CD14-positive monocyte (primary cell): ENCODE measurements around the gene ARL11. TPM values are rescaled to one million over a fixed set of nuclear protein-coding genes. Genes with fewer than 3 reads are reported as not detected.

Source experiments
- DNase-seq, 3 donors: peaks; one replicate each; pipeline ENCODE4 v3.0.0-alpha.2; 2011 to 2022
- H2AFZ ChIP-seq: 2 replicates; pipeline ENCODE4 v1.6.0; 2012; ENCODE audit warnings: mild to moderate bottlenecking, low read depth, low read length, inconsistent platforms; ENCODE audit not compliant: insufficient read depth, poor library complexity, severe bottlenecking
- H3K27ac ChIP-seq, 2 donors: 1 replicate in 1 of 2; 2 replicates in 1 of 2; pipeline ENCODE4 v1.5.1; 2012 to 2013; ENCODE audit warnings: low read length in 2 of 2, control low read depth in 1 of 2, inconsistent platforms in 1 of 2, low read depth in 1 of 2, mild to moderate bottlenecking in 1 of 2
- H3K27me3 ChIP-seq, 2 donors: one replicate each; pipeline versions ENCODE4 v1.6.0 to v1.6.1; 2011 to 2013; ENCODE audit warnings: low read length in 2 of 2; ENCODE audit not compliant: control insufficient read depth in 2 of 2, insufficient read depth in 2 of 2
- H3K36me3 ChIP-seq, 2 donors: replicated peaks in 1 of 2; 1 replicate in 1 of 2; 2 replicates in 1 of 2; pipeline versions ENCODE4 v1.5.1 to v1.6.1; 2012 to 2013; ENCODE audit warnings: low read length in 2 of 2, control low read depth in 1 of 2, inconsistent platforms in 1 of 2, mild to moderate bottlenecking in 1 of 2; ENCODE audit not compliant: insufficient read depth in 2 of 2, control insufficient read depth in 1 of 2
- H3K4me1 ChIP-seq, 2 donors: 1 replicate in 1 of 2; 2 replicates in 1 of 2; pipeline versions ENCODE4 v1.5.1 to v1.6.1; 2012 to 2013; ENCODE audit warnings: low read length in 2 of 2, control low read depth in 1 of 2, inconsistent platforms in 1 of 2, mild to moderate bottlenecking in 1 of 2, moderate library complexity in 1 of 2; ENCODE audit not compliant: insufficient read depth in 2 of 2, control insufficient read depth in 1 of 2
- H3K4me2 ChIP-seq: replicated peaks from 2 replicates; pipeline ENCODE3; 2012; ENCODE audit warnings: low read length, moderate library complexity, mild to moderate bottlenecking; ENCODE audit not compliant: poor library complexity, severe bottlenecking; ENCODE audit errors: extremely low read depth
- H3K4me3 ChIP-seq, 3 experiments: fragments of 200-600 bp in 1 of 3; sonication (generic) in 1 of 3; replicated peaks in 1 of 3; 1 replicate in 2 of 3; 2 replicates in 1 of 3; pipeline ENCODE4 v1.5.1; 2011 to 2013; ENCODE audit warnings: low read length in 3 of 3, mild to moderate bottlenecking in 3 of 3, control low read depth in 2 of 3, low read depth in 2 of 3, inconsistent platforms in 1 of 3, moderate library complexity in 1 of 3
- H3K79me2 ChIP-seq: 2 replicates; pipeline ENCODE4 v1.6.0; 2012; ENCODE audit warnings: mild to moderate bottlenecking, control low read depth, inconsistent platforms, low read length, moderate library complexity; ENCODE audit not compliant: insufficient read depth
- H3K9ac ChIP-seq: 2 replicates; pipeline ENCODE4 v1.6.0; 2017; ENCODE audit warnings: low read length, mild to moderate bottlenecking; ENCODE audit not compliant: insufficient read depth, poor library complexity, severe bottlenecking
- H3K9me3 ChIP-seq, 2 donors: replicated peaks in 1 of 2; 1 replicate in 1 of 2; 2 replicates in 1 of 2; pipeline versions ENCODE4 v1.5.1 to v1.6.1; 2012 to 2013; ENCODE audit warnings: low read length in 2 of 2, control low read depth in 1 of 2; ENCODE audit not compliant: control insufficient read depth in 1 of 2, insufficient read depth in 1 of 2
- H4K20me1 ChIP-seq: 2 replicates; pipeline ENCODE4 v1.6.0; 2012; ENCODE audit warnings: mild to moderate bottlenecking, low read length, control low read depth, moderate library complexity; ENCODE audit not compliant: insufficient read depth
- H3K27ac Mint-ChIP-seq, 7 donors: one replicate each; pipeline ENCODE4 v1.8.0; 2020; ENCODE audit warnings: mild to moderate bottlenecking in 7 of 7, mixed read lengths in 7 of 7, moderate library complexity in 6 of 7, inconsistent platforms in 2 of 7
- H3K27me3 Mint-ChIP-seq, 3 donors: one replicate each; pipeline ENCODE4 v1.8.0; 2021 to 2022; ENCODE audit warnings: low read depth in 3 of 3, mild to moderate bottlenecking in 3 of 3, mixed read lengths in 3 of 3, moderate library complexity in 3 of 3, inconsistent platforms in 1 of 3
- H3K36me3 Mint-ChIP-seq, 2 donors: one replicate each; pipeline ENCODE4 v1.8.0; 2020; ENCODE audit warnings: mixed read lengths in 2 of 2, inconsistent platforms in 1 of 2, mild to moderate bottlenecking in 1 of 2
- H3K4me1 Mint-ChIP-seq: one replicate; pipeline ENCODE4 v1.8.0; 2020; ENCODE audit warnings: mild to moderate bottlenecking, mixed read lengths
- H3K4me3 Mint-ChIP-seq, 2 donors: one replicate each; pipeline ENCODE4 v1.8.0; 2020; ENCODE audit warnings: mild to moderate bottlenecking in 2 of 2, mixed read lengths in 2 of 2, moderate library complexity in 1 of 2
- H3K9me3 Mint-ChIP-seq, 7 donors: one replicate each; pipeline ENCODE4 v1.8.0; 2020 to 2022; ENCODE audit warnings: mixed read lengths in 7 of 7, mild to moderate bottlenecking in 6 of 7, moderate library complexity in 6 of 7, inconsistent platforms in 2 of 7
- CTCF ChIP-seq: fragments of 200-600 bp; IDR thresholded peaks from one replicate; pipeline ENCODE4 v1.8.0; 2022; ENCODE audit warnings: antibody characterized with exemption, mild to moderate bottlenecking
- WGBS: methylation state at CpG from one replicate; pipeline ENCODE4 v1.1.5; 2013; ENCODE audit warnings: missing lambda C conversion rate; ENCODE audit not compliant: insufficient coverage; 5-methylcytosine and 5-hydroxymethylcytosine counted together
- intact Hi-C, 2 donors: fragments of 100-400 bp; cut with micrococcal nuclease; formaldehyde crosslinking; loops; one replicate each; pipeline versions ENCODE4 v1.15.0 to v1.15.1; 2023
- polyA plus RNA-seq, 3 donors: library from polyadenylated mRNA; depleted of rRNA in 1 of 3; unstranded in 2 of 3; stranded (reverse) in 1 of 3; fragments of 300-500 nt in 2 of 3; fragments of >200 nt in 1 of 3; fragmentation: Illumina TruSeq in 2 of 3; gene quantifications; 1 replicate in 2 of 3; 2 replicates in 1 of 3; pipeline ENCODE4 v1.2.3, GENCODE V29; 2012 to 2021

Gene ARL11
- polyA plus RNA-seq, 3 donors = 12.8 to 19.2 (median 15.2) TPM

GRCh38 chr13:49678191-49678914 lies 50.0 kb downstream of the ARL11 start:
- Histone ChIP-seq H3K4me2 (no peak overlapping the region), H3K9me3 (no peaks in the 10 kb centered on the region), H3K27me3 (no peaks in the 10 kb centered on the region), H3K4me3 (no peak overlapping the region), H3K4me1 (no peaks in the 10 kb centered on the region), H3K27ac (no peak overlapping the region), H2AFZ (no peak overlapping the region), H3K79me2 (no peaks in the 10 kb centered on the region), H3K9ac (no peak overlapping the region), H4K20me1 (no peaks in the 10 kb centered on the region), H3K36me3 (no peaks in the 10 kb centered on the region)
- Mint-ChIP-seq H3K9me3 (peaks cover 0 to 3% (median 0%) of the 10 kb centered on the region in 7 donors), H3K27ac (no peak overlapping the region), H3K27me3 (no peaks in the 10 kb centered on the region), H3K4me1 (no peaks in the 10 kb centered on the region), H3K4me3 (no peak overlapping the region), H3K36me3 (peaks cover 2 to 12% of the 10 kb centered on the region in 2 donors)
- no peak for DNase-seq
- no peak for TF ChIP-seq CTCF
- intact Hi-C loops = loop anchor here in 1 of 2 donors (10.0 kb wide), 1 partner anchor 1386 kb away; no protein-coding TSS in a partner anchor
- 94% methylated on average over 42 of the region's 48 CpGs for WGBS

GRCh38 chr13:49679246-49679645 lies 50.9 kb downstream of the ARL11 start:
- no peaks in the 10 kb centered on the region for H3K4me1 ChIP-seq
- no peak overlapping the region for H3K4me3 Mint-ChIP-seq
- H3K27me3 Mint-ChIP-seq = no peaks in the 10 kb centered on the region
- H3K4me3 ChIP-seq = no peak overlapping the region
- H3K4me2 ChIP-seq = no peak overlapping the region
- WGBS = 86% methylated on average over 2 of the region's 3 CpGs
- no peaks in the 10 kb centered on the region for H3K36me3 ChIP-seq
- H3K4me1 Mint-ChIP-seq = no peaks in the 10 kb centered on the region
- intact Hi-C loops = loop anchor here in 1 of 2 donors (10.0 kb wide), 1 partner anchor 1386 kb away; no protein-coding TSS in a partner anchor
- no peak overlapping the region for H3K27ac ChIP-seq
- H3K27ac Mint-ChIP-seq = peak overlapping the region in 1 of 7 donors; percentile 29
- TF ChIP-seq CTCF = no peak
- H3K79me2 ChIP-seq = no peaks in the 10 kb centered on the region
- DNase-seq = no peak
- H2AFZ ChIP-seq = no peak overlapping the region
- H3K9me3 ChIP-seq = no peaks in the 10 kb centered on the region
- H3K9me3 Mint-ChIP-seq = peaks cover 0 to 3% (median 0%) of the 10 kb centered on the region in 7 donors
- peaks cover 2 to 12% of the 10 kb centered on the region in 2 donors for H3K36me3 Mint-ChIP-seq
- H3K9ac ChIP-seq = no peak overlapping the region
- H3K27me3 ChIP-seq = no peaks in the 10 kb centered on the region
- H4K20me1 ChIP-seq = no peaks in the 10 kb centered on the region
